T-helper 9 cell (primary cell): ENCODE results near the gene APOF.
"Not testable (repeated sequence)": the region's sequence is repeated elsewhere in the genome, so short reads cannot be mapped to it uniquely, and the experiment has no call there.

Experiments
- DNase-seq: peaks from one replicate; pipeline ENCODE4 v3.0.0-alpha.2; 2020
- total RNA-seq, 2 donors: gene quantifications; one replicate each; lab custom pipeline; 2026; lab: John Stamatoyannopoulos, UW

Gene APOF
- 0 reads per million in 2 donors for total RNA-seq

GRCh38 chr12:56362130-56363059 is at the start of gene APOF:
Gene APOF (minus strand): TSS chr12:56362857. CDS start chr12:56362745, 112 bp downstream.
- no peak for DNase-seq

GRCh38 chr12:56411781-56412639 is 49.4 kb upstream of the APOF start:
- no peak for DNase-seq

GRCh38 chr12:56410768-56411167 is 48.1 kb upstream of the APOF start:
- DNase-seq = no peak

GRCh38 chr12:56408799-56409417 is 46.3 kb upstream of the APOF start:
- no peak for DNase-seq

GRCh38 chr12:56404227-56404626 is 41.6 kb upstream of the APOF start:
- not testable (repeated sequence) for DNase-seq

GRCh38 chr12:56401612-56402011 is 39.0 kb upstream of the APOF start:
- not testable (repeated sequence) for DNase-seq

GRCh38 chr12:56401125-56401524 is 38.5 kb upstream of the APOF start:
- not testable (repeated sequence) for DNase-seq

GRCh38 chr12:56399466-56399865 is 36.8 kb upstream of the APOF start:
- DNase-seq = not testable (repeated sequence)

- DNase-seq = no peak
Measured at GRCh38 chr12:56398324-56398723, 35.7 kb upstream of the APOF start.

GRCh38 chr12:56392331-56392730 is 29.7 kb upstream of the APOF start:
- no peak for DNase-seq

- no peak for DNase-seq
Measured at GRCh38 chr12:56391721-56392120, 29.1 kb upstream of the APOF start.

GRCh38 chr12:56389412-56389811 is 26.8 kb upstream of the APOF start:
- DNase-seq = no peak

GRCh38 chr12:56387152-56387736 is 24.6 kb upstream of the APOF start:
- no peak for DNase-seq

GRCh38 chr12:56385873-56386272 is 23.2 kb upstream of the APOF start:
- no peak for DNase-seq

GRCh38 chr12:56382611-56383010 is 20.0 kb upstream of the APOF start:
- DNase-seq = no peak

GRCh38 chr12:56377989-56378316 is 15.3 kb upstream of the APOF start:
- DNase-seq = no peak

GRCh38 chr12:56377310-56377988 is 14.8 kb upstream of the APOF start:
- DNase-seq = no peak

GRCh38 chr12:56375598-56376434 is 13.2 kb upstream of the APOF start:
- no peak for DNase-seq

GRCh38 chr12:56374726-56375597 is 12.3 kb upstream of the APOF start:
- DNase-seq = no peak

- DNase-seq = no peak
Measured at GRCh38 chr12:56373515-56373914, 10.9 kb upstream of the APOF start.
